CD4-positive, alpha-beta T cell treated with Interleukin-12 subunit alpha and Interleukin-12 subunit beta, for 1 hour (primary cell): ENCODE data around the gene INTS3.
A peak's percentile ranks its signal among the peaks of the same experiment; 100 is the strongest.

Source experiments
- DNase-seq: peaks from one replicate; pipeline ENCODE4 v3.0.0-alpha.2; 2020

The INTS3 gene

GRCh38 chr1:153727463-153728304 is at the start of gene INTS3:
INTS3 (plus strand) TSS chr1:153728050; CDS start chr1:153728635, 585 bp downstream.
- DNase-seq = peak; percentile 100

GRCh38 chr1:153678519-153679336 is 49.1 kb upstream of the INTS3 start, which contains the start of gene NPR1:
NPR1 (plus strand) TSS chr1:153678688; CDS start chr1:153679109, 421 bp downstream.
- DNase-seq = peak; percentile 24

GRCh38 chr1:153679337-153680119 is 48.3 kb upstream of the INTS3 start:
- peak; percentile 24 for DNase-seq

GRCh38 chr1:153680120-153680403 is 47.8 kb upstream of the INTS3 start:
- DNase-seq = no peak

GRCh38 chr1:153682730-153683129 is 45.1 kb upstream of the INTS3 start:
- no peak for DNase-seq

GRCh38 chr1:153683854-153684253 is 44.0 kb upstream of the INTS3 start:
- no peak for DNase-seq

- DNase-seq = no peak
These were observed 43.0 kb upstream of the INTS3 start for GRCh38 chr1:153684892-153685291.

GRCh38 chr1:153685544-153686340 is 42.1 kb upstream of the INTS3 start:
- DNase-seq = no peak

GRCh38 chr1:153687346-153688125 is 40.3 kb upstream of the INTS3 start:
- DNase-seq = no peak

GRCh38 chr1:153688276-153688675 is 39.6 kb upstream of the INTS3 start:
- DNase-seq = no peak

- no peak for DNase-seq
These were observed 39.0 kb upstream of the INTS3 start for GRCh38 chr1:153688736-153689328.

- DNase-seq = no peak
These were observed 34.4 kb upstream of the INTS3 start for GRCh38 chr1:153693466-153693865.

- no peak for DNase-seq
These were observed 31.1 kb upstream of the INTS3 start for GRCh38 chr1:153696741-153697140.

- DNase-seq = no peak
These were observed 30.4 kb upstream of the INTS3 start for GRCh38 chr1:153697191-153698019.

GRCh38 chr1:153698020-153698922 is 29.6 kb upstream of the INTS3 start:
- DNase-seq = no peak

GRCh38 chr1:153698923-153699714 is 28.7 kb upstream of the INTS3 start:
- DNase-seq = no peak

GRCh38 chr1:153699768-153700167 is 28.1 kb upstream of the INTS3 start:
- no peak for DNase-seq

- DNase-seq = no peak
These were observed 22.4 kb upstream of the INTS3 start for GRCh38 chr1:153705484-153705883.
